ENCODE results near the gene TRABD2B.
A peak's percentile ranks its signal among the peaks of the same experiment; 100 is the strongest.
"Not testable (repeated sequence)": the region's sequence is repeated elsewhere in the genome, so short reads cannot be mapped to it uniquely, and the experiment has no call there.

The TRABD2B gene

GRCh38 chr1:47972864-47973432 is 24.2 kb downstream of the TRABD2B start:
- no peak for DNase-seq
- intact Hi-C loops (cut with DNase I) = no loop called here

GRCh38 chr1:47971385-47972160 is 25.6 kb downstream of the TRABD2B start:
- no peak for DNase-seq
- intact Hi-C loops (cut with DNase I) = no loop called here

- DNase-seq = no peak
- intact Hi-C loops (cut with DNase I) = no loop called here
Measured at GRCh38 chr1:47970882-47971281, 26.3 kb downstream of the TRABD2B start.

DNA sequence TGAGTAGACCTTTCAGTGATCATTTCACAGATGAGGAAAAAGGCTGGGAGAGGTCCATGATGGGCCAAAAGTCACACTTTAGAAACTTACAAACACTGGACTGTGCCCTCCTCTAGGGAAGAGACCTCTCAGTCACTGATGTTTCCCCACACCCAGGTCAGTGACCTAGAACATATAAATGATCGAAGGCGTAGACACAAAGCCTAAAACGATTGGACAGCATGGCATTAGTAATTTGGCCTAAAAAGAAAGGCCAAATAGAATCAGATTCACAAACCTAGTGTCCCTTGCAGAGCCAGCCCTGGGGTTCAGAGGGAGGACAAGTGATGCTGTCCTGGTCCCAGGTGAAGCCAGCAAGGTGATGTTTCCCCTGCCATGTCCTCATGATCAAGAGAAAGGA is 27.7 kb downstream of the TRABD2B start:
- DNase-seq = no peak
- intact Hi-C loops (cut with DNase I) = no loop called here

DNA sequence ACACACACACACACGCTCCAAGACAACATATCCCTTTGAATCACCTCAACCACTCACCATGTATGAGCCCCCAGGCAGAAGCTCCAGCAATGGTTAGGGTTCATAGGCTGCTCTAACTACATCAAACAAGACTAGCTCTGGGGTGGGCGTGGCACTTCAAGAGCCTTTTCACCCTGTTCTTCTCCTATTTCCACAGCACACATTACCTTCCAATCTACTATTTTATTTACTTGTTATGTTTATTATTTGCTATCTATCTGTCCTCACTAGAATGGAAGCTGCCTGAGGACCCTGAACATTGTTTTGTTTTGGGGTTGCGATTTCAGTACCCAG is 28.7 kb downstream of the TRABD2B start:
- intact Hi-C loops (cut with DNase I) = no loop called here

DNA sequence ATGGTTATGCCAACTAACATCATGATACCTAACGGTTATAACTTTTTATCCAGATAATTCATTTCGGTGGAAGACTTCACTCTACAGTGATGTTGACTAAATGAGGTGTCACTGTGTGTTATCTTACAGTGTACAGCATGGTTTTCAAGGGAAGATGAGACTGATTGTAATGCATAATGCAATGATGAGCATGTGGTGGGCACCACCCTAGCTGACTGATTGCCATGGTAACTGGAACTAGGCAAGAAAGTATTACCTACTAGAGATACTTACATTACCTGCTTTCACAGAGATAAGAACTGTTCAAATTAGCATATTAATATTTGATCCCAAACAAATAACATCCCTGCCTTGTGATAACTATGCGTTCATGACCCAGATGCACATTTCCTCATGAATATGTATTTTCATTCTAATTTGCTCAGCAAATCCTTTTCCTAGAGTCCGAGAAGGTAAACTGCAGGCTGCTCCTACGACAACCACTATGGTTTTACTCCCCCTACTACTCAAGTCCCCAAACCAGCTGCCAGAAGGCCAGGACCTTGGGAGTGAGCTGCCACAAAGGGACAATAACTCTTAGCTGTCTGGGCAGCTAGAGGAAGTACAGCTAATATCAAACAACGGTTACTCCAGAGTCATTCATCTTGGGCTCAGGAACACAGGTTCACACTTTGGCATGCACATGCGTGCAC is 29.2 kb downstream of the TRABD2B start:
- intact Hi-C loops (cut with DNase I) = no loop called here
- no peak for DNase-seq

More for the DNA sequence above, 28.7 kb downstream of the TRABD2B start:
- no peak for DNase-seq

GRCh38 chr1:47965816-47966215 is 31.4 kb downstream of the TRABD2B start:
- no peak for DNase-seq
- intact Hi-C loops (cut with DNase I) = no loop called here

- intact Hi-C loops (cut with DNase I) = no loop called here
- DNase-seq = no peak
Measured at GRCh38 chr1:47964636-47965035, 32.5 kb downstream of the TRABD2B start.

- DNase-seq = no peak
- intact Hi-C loops (cut with DNase I) = no loop called here
Measured at GRCh38 chr1:47963568-47964358, 33.4 kb downstream of the TRABD2B start.

GRCh38 chr1:47962750-47963492 is 34.3 kb downstream of the TRABD2B start:
- intact Hi-C loops (cut with DNase I) = no loop called here
- DNase-seq = no peak

- intact Hi-C loops (cut with DNase I); DNase-seq: not testable (repeated sequence)
Measured at GRCh38 chr1:47961835-47962234, 35.4 kb downstream of the TRABD2B start.

DNA sequence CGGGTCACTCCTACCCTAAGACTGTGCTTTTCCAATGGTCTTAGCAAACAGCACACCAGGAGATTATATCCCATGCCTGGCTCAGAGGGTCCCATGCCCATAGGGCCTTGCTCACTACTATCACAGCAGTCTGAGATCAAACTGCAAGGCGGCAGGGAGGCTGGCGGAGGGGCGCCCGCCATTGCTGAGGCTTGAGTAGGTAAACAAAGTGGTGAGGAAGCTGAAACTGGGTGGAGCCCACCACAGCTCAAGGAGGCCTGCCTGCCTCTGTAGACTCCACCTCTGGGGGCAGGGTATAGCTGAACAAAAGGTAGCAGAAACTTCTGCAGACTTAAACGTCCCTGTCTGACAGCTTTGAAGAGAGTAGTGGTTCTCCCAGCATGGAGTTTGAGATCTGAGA is 40.7 kb downstream of the TRABD2B start:
- DNase-seq; intact Hi-C loops (cut with DNase I): not testable (repeated sequence)

- DNase-seq = no peak
Measured at GRCh38 chr1:47953661-47954060, 43.5 kb downstream of the TRABD2B start.

GRCh38 chr1:47951545-47952235 is 45.5 kb downstream of the TRABD2B start:
- peak in 1 of 10 donors; percentile 14 for DNase-seq
- intact Hi-C loops (cut with DNase I) = no loop called here

More at GRCh38 chr1:47953661-47954060, 43.5 kb downstream of the TRABD2B start:
- intact Hi-C loops (cut with DNase I) = no loop called here

- DNase-seq = peak in 9 of 10 donors; percentile 32 to 96 (median 74)
- intact Hi-C loops (cut with DNase I) = no loop called here
Measured at GRCh38 chr1:47951026-47951425, 46.2 kb downstream of the TRABD2B start.

GRCh38 chr1:47950471-47950870 is 46.7 kb downstream of the TRABD2B start:
- intact Hi-C loops (cut with DNase I) = no loop called here
- no peak for DNase-seq

DNA sequence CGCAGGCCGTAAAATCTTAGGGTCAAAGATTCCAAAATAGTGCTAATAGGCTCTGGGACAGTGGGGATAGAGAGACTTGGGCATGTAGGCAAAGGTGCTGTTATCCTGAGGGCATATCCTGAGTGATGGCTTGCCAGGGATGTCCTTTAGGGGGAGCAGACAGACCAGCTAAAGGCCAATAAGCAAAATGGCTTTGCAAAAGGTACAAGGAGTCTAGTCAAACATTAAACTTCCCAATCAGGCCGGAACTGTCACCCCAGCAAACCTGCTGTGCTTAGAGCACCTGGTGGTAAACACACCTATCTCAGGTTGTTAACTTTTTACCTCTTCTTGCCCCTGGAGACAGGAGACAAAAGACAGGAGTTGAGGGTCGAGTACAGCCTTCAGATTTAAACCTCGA is 49.1 kb downstream of the TRABD2B start:
- intact Hi-C loops (cut with DNase I) = no loop called here
- DNase-seq = peak in 2 of 10 donors; percentile 41 to 65

- intact Hi-C loops (cut with DNase I) = no loop called here
- DNase-seq = no peak
Measured at GRCh38 chr1:47947531-47947930, 49.7 kb downstream of the TRABD2B start.

- no peak for DNase-seq
- intact Hi-C loops (cut with DNase I) = no loop called here
Measured at GRCh38 chr1:47944561-47944960, 52.6 kb downstream of the TRABD2B start.

DNA sequence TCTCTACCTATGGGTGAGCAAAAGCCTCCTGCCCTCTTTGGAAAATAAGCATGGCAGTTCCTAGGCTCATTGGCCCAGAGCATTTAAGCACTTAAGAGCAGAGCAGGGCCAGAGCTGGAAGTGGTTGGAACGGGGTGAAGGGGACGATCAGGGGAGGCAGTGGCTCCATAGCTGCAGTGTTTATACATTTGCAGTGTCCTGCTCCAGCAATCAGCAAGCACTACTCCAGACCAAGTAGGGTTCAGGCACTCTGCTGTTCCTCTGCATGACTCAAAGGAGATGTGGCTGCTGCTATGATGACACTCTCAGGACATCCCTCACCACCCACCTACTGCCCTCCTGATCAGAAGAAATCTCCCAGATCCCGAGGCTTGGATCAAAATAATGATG is 55.0 kb downstream of the TRABD2B start:
- intact Hi-C loops (cut with DNase I) = no loop called here
- no peak for DNase-seq

All from posterior cingulate gyrus (tissue), 11 donors.